Activated T-cell treated with anti-CD3 and anti-CD28 coated beads for 24 hours (primary cell): ENCODE results near the gene KCNG3.
"Not testable (repeated sequence)": the region's sequence is repeated elsewhere in the genome, so short reads cannot be mapped to it uniquely, and the experiment has no call there.

Experiments
- DNase-seq: peaks from one replicate; pipeline ENCODE4 v3.0.0-alpha.2; 2020; ENCODE audit warnings: low read depth

The KCNG3 gene

GRCh38 chr2:42429352-42429751 is 64.4 kb downstream of the KCNG3 start:
- no peak for DNase-seq

- DNase-seq, result no peak
Measured at GRCh38 chr2:42425697-42426096, 68.1 kb downstream of the KCNG3 start.

- no peak for DNase-seq
Measured at GRCh38 chr2:42424033-42424432, 69.7 kb downstream of the KCNG3 start.

DNA sequence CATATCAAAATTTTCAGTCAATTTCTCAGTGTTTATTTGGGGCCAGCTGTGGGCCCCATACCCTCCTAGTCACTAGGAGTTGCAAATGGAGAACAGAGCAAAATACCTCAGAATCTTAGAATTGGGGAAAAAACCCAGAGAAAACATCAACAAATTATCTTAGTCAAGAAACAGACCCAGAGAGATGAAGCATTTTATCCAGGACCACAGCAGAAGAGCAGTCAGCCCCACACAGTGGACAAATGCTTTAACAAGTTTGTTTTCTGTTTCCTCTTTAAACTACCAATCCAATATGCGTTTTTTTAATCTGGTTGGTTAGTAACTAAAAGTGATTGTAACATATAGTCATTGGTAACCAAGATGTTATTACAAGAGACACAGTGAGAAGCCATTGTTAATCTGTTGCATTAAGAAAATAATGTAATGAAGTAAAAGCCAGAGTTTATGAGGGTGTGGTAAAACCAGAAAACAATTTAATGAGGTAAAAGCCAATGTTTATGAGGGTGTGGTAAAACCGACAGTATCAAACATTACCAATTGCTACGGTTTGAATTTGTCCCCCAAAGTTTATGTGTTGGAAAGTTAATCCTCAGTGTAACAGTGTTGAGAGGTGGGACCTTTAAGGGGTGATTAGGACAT is 72.1 kb downstream of the KCNG3 start:
- DNase-seq, result no peak

GRCh38 chr2:42421157-42421485 is 72.7 kb downstream of the KCNG3 start:
- DNase-seq, result no peak

DNA sequence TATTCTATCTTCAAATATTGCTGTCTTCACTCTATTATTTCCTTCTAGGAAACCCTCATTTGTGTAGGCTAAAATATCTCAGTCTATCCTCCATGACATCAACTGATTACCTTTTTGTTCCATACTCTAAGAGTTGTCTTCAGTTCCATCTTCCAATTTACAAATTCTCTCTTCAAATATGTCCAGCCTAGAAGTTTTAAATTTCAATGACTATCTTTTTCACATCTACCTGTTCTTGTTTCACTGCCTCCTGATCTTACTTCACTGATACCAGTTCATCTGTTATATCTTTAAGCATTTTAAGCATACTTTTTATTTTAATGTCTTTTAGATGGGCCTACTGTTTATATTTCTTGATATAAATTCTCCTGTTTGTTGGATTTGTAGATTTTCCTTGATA is 79.1 kb downstream of the KCNG3 start:
- no peak for DNase-seq

GRCh38 chr2:42414158-42414557 is 79.6 kb downstream of the KCNG3 start:
- no peak for DNase-seq

GRCh38 chr2:42410742-42411514 is 82.9 kb downstream of the KCNG3 start:
- no peak for DNase-seq

DNA sequence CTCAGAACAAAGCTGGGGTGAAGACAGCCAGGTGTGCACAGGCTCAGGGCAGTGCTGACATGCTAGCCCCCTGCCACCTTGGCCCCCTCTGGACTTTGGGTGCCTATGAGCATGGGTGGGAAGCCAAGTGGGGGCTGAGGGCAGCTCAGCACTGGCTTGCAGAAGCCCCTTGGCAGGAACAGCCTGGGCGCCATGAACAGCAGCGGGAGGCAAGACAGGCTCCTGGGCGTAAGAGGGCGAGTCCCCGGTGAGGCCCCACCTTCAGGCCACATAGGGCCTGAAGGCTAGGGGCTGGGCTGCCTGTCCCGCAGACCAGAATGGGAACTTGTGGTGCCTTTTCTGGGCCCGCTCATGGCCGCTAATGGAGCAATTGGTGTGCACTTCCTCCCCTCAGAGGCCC is 85.8 kb downstream of the KCNG3 start:
- DNase-seq, result no peak

DNA sequence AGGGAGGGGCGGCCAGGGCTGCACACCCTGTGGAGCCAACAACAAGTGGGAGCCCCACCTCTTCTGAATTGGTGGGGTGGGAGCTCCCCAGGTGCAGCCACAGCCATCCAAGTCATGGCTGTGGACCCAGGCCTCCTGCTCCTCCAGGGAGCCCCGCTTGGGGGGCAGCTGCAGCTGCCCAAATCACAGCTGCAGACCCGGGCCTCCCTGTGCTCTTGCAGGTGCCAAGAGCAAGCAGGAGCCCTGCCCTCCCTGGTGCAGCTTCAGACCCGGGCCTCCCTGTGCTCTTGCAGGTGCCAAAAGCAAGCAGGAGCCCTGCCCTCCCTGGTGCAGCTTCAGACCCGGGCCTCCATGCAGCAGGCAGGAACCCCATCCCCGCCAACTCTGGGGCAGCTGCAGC is 86.3 kb downstream of the KCNG3 start:
- no peak for DNase-seq

GRCh38 chr2:42404676-42405075 is 89.1 kb downstream of the KCNG3 start:
- DNase-seq, result no peak

DNA sequence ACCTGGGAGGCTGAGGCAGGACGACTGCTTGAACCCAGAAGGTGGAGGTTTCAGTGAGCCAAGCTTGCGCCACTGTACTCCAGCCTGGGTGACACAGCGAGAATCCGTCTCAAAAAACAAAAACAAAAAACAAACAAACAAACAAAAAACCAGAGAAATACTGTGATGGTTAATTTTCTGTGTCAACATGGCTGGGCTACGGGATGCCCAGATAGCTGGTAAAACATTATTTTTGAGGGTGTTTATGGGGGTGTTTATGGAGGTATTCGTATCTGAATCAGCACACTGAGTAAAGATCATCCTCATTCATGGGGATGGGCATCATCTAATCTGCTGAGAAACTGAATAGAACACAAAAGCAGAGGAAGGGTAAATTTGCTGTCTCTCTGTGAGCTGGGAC is 92.0 kb downstream of the KCNG3 start:
- no peak for DNase-seq

DNA sequence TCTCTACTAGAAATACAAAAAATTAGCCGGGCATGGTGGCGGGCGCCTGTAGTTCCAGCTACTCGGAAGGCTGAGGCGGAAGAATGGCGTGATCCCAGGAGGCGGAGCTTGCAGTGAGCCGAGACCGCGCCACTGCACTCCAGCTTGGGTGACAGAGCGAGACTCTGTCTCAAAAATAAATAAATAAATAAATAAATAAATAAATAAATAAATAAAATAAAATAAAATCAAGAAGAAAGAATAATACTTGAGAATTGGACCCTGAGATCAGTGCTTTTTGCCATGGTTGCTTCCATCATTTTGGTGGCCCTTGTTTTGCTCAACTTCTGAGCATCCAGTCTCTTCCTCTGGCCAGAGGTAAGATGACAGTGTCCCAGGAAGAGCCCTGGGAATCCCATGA is 95.7 kb downstream of the KCNG3 start:
- DNase-seq, result not testable (repeated sequence)

GRCh38 chr2:42393320-42393719 is 100.5 kb downstream of the KCNG3 start:
- DNase-seq, result not testable (repeated sequence)

DNA sequence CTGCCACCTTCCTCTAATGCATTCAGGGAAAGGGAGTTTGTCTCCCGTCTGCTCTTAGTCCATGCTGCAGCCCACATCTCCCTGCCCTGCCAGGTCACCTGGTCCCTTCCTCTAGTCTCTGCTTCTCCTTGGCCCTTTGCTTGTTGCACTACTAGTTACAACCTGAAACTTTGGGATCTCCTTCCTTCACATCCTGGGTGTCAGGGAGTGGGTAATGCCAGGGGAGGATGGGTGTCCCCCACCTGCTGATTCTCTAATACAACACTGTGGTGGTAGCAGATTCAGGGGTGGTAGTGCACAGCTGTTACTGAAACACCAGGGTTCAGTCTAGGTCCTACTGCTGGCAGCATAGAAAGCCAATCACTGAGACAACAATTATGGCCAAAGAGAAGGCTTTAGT is 101.6 kb downstream of the KCNG3 start:
- DNase-seq, result no peak
